Activated CD4-positive, alpha-beta memory T cell treated with anti-CD3 and anti-CD28 coated beads, Interleukin-2, amount 10 ng/mL, durations not matched to agents 7 days and 5 days (primary cell): ENCODE results near the gene GFOD1. TPM values are rescaled to one million over a fixed set of nuclear protein-coding genes. Genes with fewer than 3 reads are reported as not detected.
"Not testable (repeated sequence)": the region's sequence is repeated elsewhere in the genome, so short reads cannot be mapped to it uniquely, and the experiment has no call there.

ENCODE experiments used
- CTCF ChIA-PET: fragments of 350-600 bp; sonication (Branson Sonifier 250); formaldehyde crosslinking; loops from one replicate; lab custom pipeline; 2021; ENCODE audit warnings: antibody characterized with exemption, inconsistent platforms; lab: Charles Lee
- POLR2A ChIA-PET: fragments of 350-600 bp; sonication (Branson Sonifier 250); formaldehyde crosslinking; loops from one replicate; lab custom pipeline; 2021; ENCODE audit warnings: antibody characterized with exemption; lab: Charles Lee
- DNase-seq: peaks from one replicate; pipeline ENCODE4 v3.0.0-alpha.2; 2020
- H3K27ac Mint-ChIP-seq: one replicate; pipeline ENCODE4 v1.8.0; 2021; ENCODE audit warnings: mild to moderate bottlenecking, mixed read lengths
- H3K27me3 Mint-ChIP-seq: one replicate; pipeline ENCODE4 v1.8.0; 2021; ENCODE audit warnings: mixed read lengths
- H3K36me3 Mint-ChIP-seq: one replicate; pipeline ENCODE4 v1.8.0; 2021; ENCODE audit warnings: low read depth, mixed read lengths
- H3K4me1 Mint-ChIP-seq: one replicate; pipeline ENCODE4 v1.8.0; 2021; ENCODE audit warnings: mixed read lengths
- H3K4me3 Mint-ChIP-seq: one replicate; pipeline ENCODE4 v1.8.0; 2021; ENCODE audit warnings: mild to moderate bottlenecking, mixed read lengths
- H3K9me3 Mint-ChIP-seq: one replicate; pipeline ENCODE4 v1.8.0; 2021; ENCODE audit warnings: mixed read lengths
- total RNA-seq, 2 experiments: library from RNA; stranded (reverse); gene quantifications; one replicate each; pipeline ENCODE4 v1.2.3, GENCODE V29; 2021

GFOD1 gene
- total RNA-seq, 2 experiments from 2014 or later: 3.0 TPM

GRCh38 chr6:13389237-13389636 lies 98.2 kb downstream of the GFOD1 start:
- H3K27me3 Mint-ChIP-seq, H3K36me3 Mint-ChIP-seq, POLR2A ChIA-PET: not testable (repeated sequence)

GRCh38 chr6:13388769-13389168 lies 98.6 kb downstream of the GFOD1 start:
- H3K27me3 Mint-ChIP-seq, H3K4me3 Mint-ChIP-seq, H3K36me3 Mint-ChIP-seq, DNase-seq, H3K4me1 Mint-ChIP-seq, POLR2A ChIA-PET, CTCF ChIA-PET, H3K27ac Mint-ChIP-seq, H3K9me3 Mint-ChIP-seq: not testable (repeated sequence)

More at GRCh38 chr6:13389237-13389636, 98.2 kb downstream of the GFOD1 start:
- CTCF ChIA-PET, H3K9me3 Mint-ChIP-seq, H3K4me1 Mint-ChIP-seq, DNase-seq, H3K27ac Mint-ChIP-seq, H3K4me3 Mint-ChIP-seq: not testable (repeated sequence)

DNA sequence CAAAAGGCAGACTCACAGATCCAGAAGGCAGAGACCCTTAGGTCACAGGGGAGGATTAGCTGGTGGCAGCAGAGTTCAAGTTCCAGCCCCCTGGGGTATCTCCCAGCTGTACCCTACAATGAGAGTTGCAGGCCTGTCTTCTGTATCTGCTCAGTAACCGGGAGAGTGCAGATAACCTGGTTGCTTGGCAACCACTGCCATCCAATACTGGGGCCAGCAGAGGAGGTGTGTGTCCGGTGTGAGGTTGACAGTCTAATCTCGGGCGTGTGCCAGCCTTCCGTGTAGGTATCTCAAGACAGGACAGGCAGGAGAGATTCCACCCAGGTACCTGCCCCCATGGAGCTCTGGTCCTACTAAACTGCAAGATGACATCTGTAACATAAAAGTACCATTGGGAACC lies 102.4 kb downstream of the GFOD1 start:
- Mint-ChIP-seq H3K9me3 (peaks cover 7% of the 10 kb centered on the region), H3K27ac (no peak overlapping the region), H3K4me1 (peaks cover 14% of the 10 kb centered on the region), H3K4me3 (no peak overlapping the region), H3K27me3 (no peaks in the 10 kb centered on the region), H3K36me3 (peaks cover 3% of the 10 kb centered on the region)
- ChIA-PET POLR2A (interaction anchor here (0.6 to 1.7 kb wide), 2 partner anchors 57 to 99 kb away, joined by 3 to 4 read pairs; partner anchors contain the start of gene TBC1D7), CTCF (interaction anchor here (0.5 to 1.9 kb wide), 2 partner anchors 47 to 190 kb away, joined by 3 to 4 read pairs; no protein-coding TSS in a partner anchor)
- no peak for DNase-seq

- Mint-ChIP-seq H3K27me3 (no peaks in the 10 kb centered on the region), H3K4me3 (no peak overlapping the region), H3K27ac (no peak overlapping the region), H3K4me1 (peaks cover 14% of the 10 kb centered on the region), H3K9me3 (peaks cover 3% of the 10 kb centered on the region), H3K36me3 (no peaks in the 10 kb centered on the region)
- POLR2A ChIA-PET: interaction anchor here (1.0 to 1.7 kb wide), 2 partner anchors 56 to 191 kb away, joined by 3 to 4 read pairs; partner anchors contain the start of gene TBC1D7
- no peak for DNase-seq
- CTCF ChIA-PET: interaction anchor here (1.6 to 1.9 kb wide), 2 partner anchors 9 to 191 kb away, joined by 4 read pairs; no protein-coding TSS in a partner anchor
Observed at GRCh38 chr6:13384506-13384905, 102.9 kb downstream of the GFOD1 start.

DNA sequence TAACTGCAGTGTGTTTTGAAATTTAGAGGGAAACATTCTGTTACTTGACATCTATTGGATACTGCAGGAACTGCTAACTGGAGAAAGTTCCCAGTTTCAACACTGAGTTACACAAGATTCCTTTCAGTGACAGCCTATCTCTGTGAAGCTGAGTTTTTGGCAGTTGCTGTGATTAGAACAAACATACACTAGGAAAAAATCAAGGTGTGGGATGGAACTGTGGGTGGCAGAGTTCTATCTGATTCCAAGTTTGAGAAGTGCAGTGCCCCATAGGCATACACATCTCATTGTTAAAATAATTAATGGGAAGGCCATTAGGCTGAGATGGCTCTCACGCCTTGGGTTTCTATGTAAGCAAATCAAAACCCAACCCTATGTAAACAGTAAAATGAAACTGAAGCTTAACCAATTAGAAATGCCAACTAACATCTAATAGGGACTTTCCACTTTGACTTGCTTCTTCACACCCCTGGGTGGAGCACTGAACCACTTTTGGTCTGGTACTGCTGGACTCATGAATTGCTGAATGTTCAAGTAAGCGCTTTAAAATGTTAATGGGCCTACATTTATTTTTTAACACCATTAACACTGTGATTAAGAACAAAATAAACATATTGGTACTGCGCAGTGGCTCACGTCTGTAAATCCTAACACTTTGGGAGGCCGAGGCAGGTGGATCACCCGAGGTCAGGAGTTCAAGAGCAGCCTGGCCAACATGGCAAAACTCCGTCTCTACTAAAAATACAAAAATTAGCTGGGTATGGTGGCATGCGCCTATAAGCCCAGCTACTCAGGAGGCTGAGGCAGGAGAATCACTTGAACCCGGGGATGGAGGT lies 103.9 kb downstream of the GFOD1 start:
- no peak overlapping the region for H3K4me3 Mint-ChIP-seq
- ChIA-PET POLR2A (interaction anchor here (1.0 to 1.7 kb wide), 4 partner anchors 26 to 232 kb away, joined by 3 to 5 read pairs (median 4); partner anchors contain the start of gene TBC1D7), CTCF (interaction anchor here (0.6 to 1.6 kb wide), 3 partner anchors 8 to 154 kb away, joined by 3 to 4 read pairs (median 3); no protein-coding TSS in a partner anchor)
- DNase-seq: peak; percentile 24
- no peaks in the 10 kb centered on the region for H3K9me3 Mint-ChIP-seq
- H3K27me3 Mint-ChIP-seq: no peaks in the 10 kb centered on the region
- H3K27ac Mint-ChIP-seq: no peak overlapping the region
- peaks cover 14% of the 10 kb centered on the region for H3K4me1 Mint-ChIP-seq
- no peaks in the 10 kb centered on the region for H3K36me3 Mint-ChIP-seq

DNA sequence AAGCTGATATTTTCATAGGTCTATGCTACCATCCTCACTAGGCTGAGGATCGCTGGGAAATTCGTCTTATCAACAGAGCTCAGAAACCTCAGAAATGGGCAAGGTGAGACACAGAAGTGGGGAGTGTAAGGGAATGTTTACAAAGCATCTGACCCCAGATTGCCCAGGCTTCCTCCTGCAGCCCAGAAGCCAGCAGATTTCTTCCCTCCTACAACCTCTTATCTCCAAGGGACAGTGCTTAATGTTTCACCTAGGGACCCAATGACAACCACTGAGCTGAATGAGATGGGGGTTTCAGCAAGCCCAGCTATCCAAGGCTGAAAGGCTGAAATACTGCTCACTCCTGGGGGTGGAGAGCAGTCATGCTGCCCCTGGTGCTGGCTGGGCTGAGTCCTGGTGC lies 106.6 kb downstream of the GFOD1 start:
- H3K9me3 Mint-ChIP-seq: no peaks in the 10 kb centered on the region
- H3K4me1 Mint-ChIP-seq: peaks cover 17% of the 10 kb centered on the region
- DNase-seq: no peak
- H3K27ac Mint-ChIP-seq: no peak overlapping the region
- CTCF ChIA-PET: interaction anchor here (1.6 kb wide), 1 partner anchor 192 kb away, joined by 4 read pairs; no protein-coding TSS in a partner anchor
- H3K4me3 Mint-ChIP-seq: no peak overlapping the region
- H3K27me3 Mint-ChIP-seq: no peaks in the 10 kb centered on the region
- H3K36me3 Mint-ChIP-seq: no peaks in the 10 kb centered on the region
- POLR2A ChIA-PET: no interaction called here

DNA sequence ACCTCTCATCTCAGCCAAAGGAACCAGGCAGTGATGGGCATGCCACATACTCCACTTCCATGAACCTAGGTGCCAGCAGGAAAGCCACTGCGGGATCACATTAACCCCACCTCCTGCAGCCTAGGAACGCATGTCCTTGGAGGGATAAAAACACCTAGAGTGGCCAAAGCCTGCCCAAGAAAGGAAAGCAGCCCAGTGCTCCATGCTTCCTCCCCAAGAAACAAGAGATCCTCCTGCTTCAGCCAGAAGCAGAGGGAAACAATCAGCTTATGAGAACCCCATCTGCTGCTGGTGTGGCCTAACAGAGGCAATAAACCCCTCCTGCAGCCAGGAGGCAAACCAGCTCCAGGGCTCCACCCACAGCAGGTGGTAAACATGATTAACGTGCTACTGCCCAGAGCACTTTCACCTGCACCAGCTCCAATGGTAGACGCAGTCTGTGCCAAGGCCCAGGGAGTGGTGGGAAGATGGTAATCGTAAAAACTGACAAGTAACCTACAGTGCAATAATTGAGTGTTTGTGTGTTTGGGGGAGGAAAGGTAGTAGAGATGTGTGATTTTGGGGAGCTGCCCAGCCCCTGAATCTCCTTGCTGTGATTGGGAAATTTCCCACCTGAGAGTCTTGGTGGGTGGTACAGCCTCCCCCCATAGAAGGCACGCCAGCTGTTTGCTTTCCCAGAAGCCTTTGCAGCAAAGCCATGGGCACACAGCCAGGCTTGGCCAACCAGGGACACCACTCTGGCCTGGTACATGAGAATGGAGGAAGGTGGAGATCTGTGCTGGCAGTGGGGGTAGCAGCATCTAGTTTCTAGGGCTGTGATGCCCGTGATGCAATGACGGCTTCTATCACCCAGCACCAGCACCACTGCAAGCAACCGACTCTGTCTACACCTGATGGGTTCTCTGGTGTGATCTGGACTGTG lies 108.5 kb downstream of the GFOD1 start:
- Mint-ChIP-seq H3K4me3 (no peak overlapping the region), H3K27ac (no peak overlapping the region), H3K36me3 (no peaks in the 10 kb centered on the region), H3K27me3 (no peaks in the 10 kb centered on the region), H3K4me1 (peaks cover 25% of the 10 kb centered on the region), H3K9me3 (no peaks in the 10 kb centered on the region)
- ChIA-PET CTCF (interaction anchor here (1.4 kb wide), 1 partner anchor 194 kb away, joined by 3 read pairs; no protein-coding TSS in a partner anchor), POLR2A (no interaction called here)
- no peak for DNase-seq

DNA sequence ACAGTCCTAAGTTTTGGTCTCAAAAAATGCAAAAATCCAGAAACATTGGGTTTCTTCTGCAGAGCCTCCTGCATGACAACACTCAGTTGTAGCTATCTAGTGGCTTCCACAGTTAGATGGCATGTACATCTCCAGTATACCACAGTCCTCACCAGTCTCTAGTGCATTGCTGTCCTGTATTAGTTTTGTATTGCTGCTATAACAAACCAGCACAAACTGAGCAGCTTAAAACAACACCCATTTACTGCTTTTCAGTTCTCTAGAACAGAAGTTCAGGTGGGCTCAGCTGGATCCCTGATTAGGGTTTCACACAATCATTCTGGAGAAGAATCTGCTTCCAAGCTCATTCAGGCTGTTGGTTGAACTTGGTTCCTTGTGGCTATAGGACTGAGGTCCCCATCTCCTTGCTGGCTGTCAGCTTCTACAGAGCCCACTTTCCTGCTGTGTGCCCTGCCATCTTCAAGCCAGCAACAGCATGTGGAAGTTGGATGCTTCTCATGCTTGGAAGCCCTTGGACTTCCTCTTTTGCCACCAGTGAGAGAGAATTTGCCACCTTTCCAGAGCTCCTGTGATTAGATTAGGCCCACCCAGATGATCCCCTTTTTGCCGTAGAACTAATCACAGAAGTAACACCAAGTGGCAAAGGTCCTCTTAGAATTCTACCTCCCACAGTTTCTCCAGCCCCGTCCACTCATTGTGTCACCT lies 110.2 kb downstream of the GFOD1 start:
- CTCF ChIA-PET: interaction anchor here (1.4 kb wide), 1 partner anchor 196 kb away, joined by 3 read pairs; no protein-coding TSS in a partner anchor
- peaks cover 13% of the 10 kb centered on the region for H3K4me1 Mint-ChIP-seq
- no peak for DNase-seq
- H3K27me3 Mint-ChIP-seq: no peaks in the 10 kb centered on the region
- no peak overlapping the region for H3K4me3 Mint-ChIP-seq
- no peaks in the 10 kb centered on the region for H3K36me3 Mint-ChIP-seq
- POLR2A ChIA-PET: interaction anchor here (0.8 kb wide), 1 partner anchor 49 kb away, joined by 3 read pairs; the partner anchor contains the start of gene TBC1D7
- no peak overlapping the region for H3K27ac Mint-ChIP-seq
- no peaks in the 10 kb centered on the region for H3K9me3 Mint-ChIP-seq

GRCh38 chr6:13375360-13375878 lies 112.0 kb downstream of the GFOD1 start:
- Mint-ChIP-seq H3K4me1 (peaks cover 11% of the 10 kb centered on the region), H3K27me3 (no peaks in the 10 kb centered on the region), H3K36me3 (no peaks in the 10 kb centered on the region), H3K27ac (no peak overlapping the region), H3K9me3 (no peaks in the 10 kb centered on the region), H3K4me3 (no peak overlapping the region)
- peak; percentile 41 for DNase-seq
- CTCF ChIA-PET: interaction anchor here (0.6 to 1.9 kb wide), 5 partner anchors 8 to 200 kb away, joined by 3 to 5 read pairs (median 4); partner anchors contain the start of gene SIRT5
- POLR2A ChIA-PET: interaction anchor here (0.9 to 1.6 kb wide), 4 partner anchors 18 to 57 kb away, joined by 3 to 9 read pairs (median 4); partner anchors contain the start of gene TBC1D7

DNA sequence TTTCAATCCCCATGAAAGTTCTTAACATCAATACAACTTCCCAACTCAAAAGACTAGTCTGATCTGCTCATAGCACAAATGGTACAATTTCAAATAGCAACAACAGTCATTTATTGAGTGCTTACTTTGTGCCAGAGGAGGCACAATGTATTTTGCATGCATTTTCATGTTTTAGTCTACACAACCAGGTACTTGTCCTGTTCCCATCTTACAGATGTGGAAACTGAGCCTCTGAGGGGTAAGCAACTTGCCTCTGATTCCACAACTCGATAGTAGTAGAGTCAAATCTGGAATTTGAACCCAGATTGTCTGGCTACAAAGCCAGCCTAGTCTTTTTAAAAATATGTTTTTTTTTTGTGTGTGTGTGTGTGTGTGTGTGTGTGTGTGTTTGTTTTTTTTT lies 113.5 kb downstream of the GFOD1 start:
- ChIA-PET POLR2A (no interaction called here), CTCF (no interaction called here)
- no peaks in the 10 kb centered on the region for H3K27me3 Mint-ChIP-seq
- DNase-seq: no peak
- no peaks in the 10 kb centered on the region for H3K9me3 Mint-ChIP-seq
- H3K4me1 Mint-ChIP-seq: peaks cover 11% of the 10 kb centered on the region
- H3K4me3 Mint-ChIP-seq: no peak overlapping the region
- H3K36me3 Mint-ChIP-seq: no peaks in the 10 kb centered on the region
- H3K27ac Mint-ChIP-seq: no peak overlapping the region

DNA sequence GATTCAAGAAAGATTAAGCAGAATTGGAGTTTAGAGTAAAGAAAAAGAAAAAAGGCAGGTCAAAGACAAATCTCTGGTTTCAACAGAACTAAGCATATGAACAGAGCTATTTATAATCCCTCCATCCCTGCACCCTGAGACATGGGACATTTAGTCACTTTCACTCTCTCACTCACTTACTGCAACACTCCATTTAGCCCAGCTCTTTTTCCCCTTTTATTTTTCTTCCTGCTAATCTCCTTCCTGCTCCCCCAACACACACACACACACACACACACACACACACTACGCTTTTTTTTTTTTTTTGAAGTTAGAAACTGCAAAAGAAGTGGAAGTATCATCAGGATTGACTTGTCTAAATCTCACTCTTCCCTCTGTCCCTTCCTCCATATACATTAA lies 113.9 kb downstream of the GFOD1 start:
- Mint-ChIP-seq H3K4me1 (peaks cover 11% of the 10 kb centered on the region), H3K27ac (no peak overlapping the region), H3K36me3 (no peaks in the 10 kb centered on the region), H3K4me3 (no peak overlapping the region), H3K27me3 (no peaks in the 10 kb centered on the region), H3K9me3 (no peaks in the 10 kb centered on the region)
- DNase-seq: no peak
- ChIA-PET POLR2A (no interaction called here), CTCF (interaction anchor here (1.2 kb wide), 1 partner anchor 42 kb away, joined by 3 read pairs; no protein-coding TSS in a partner anchor)
